HG03520 (cell line): Measurements from ENCODE around the gene PPARA.

Source experiments
- ATAC-seq: cut with Tn5 transposase; IDR thresholded peaks from one replicate; pipeline ENCODE4 v1.9.1; 2021; ENCODE audit warnings: mild to moderate bottlenecking, moderate library complexity; ENCODE audit not compliant: unreplicated experiment

The PPARA gene

GRCh38 chr22:46142548-46143490 lies 7.5 kb upstream of the PPARA start:
- no peak for ATAC-seq

- no peak for ATAC-seq
Observed at GRCh38 chr22:46143491-46144147, 6.7 kb upstream of the PPARA start.

- no peak for ATAC-seq
Observed at GRCh38 chr22:46145361-46145851, 4.9 kb upstream of the PPARA start.

- no peak for ATAC-seq
Observed at GRCh38 chr22:46145896-46146295, 4.4 kb upstream of the PPARA start.

GRCh38 chr22:46146329-46146728 lies 4.0 kb upstream of the PPARA start:
- ATAC-seq, result no peak

GRCh38 chr22:46147061-46147460 lies 3.3 kb upstream of the PPARA start:
- no peak for ATAC-seq

GRCh38 chr22:46147471-46148267 lies 2.7 kb upstream of the PPARA start:
- no peak for ATAC-seq

- ATAC-seq, result no peak
Observed at GRCh38 chr22:46148336-46148735, 2.0 kb upstream of the PPARA start.

GRCh38 chr22:46148816-46149511 lies 1.4 kb upstream of the PPARA start:
- ATAC-seq, result no peak

GRCh38 chr22:46149512-46150033 lies 753 bp upstream of the PPARA start:
- no peak for ATAC-seq

- ATAC-seq, result peak; percentile 20
Observed at GRCh38 chr22:46150655-46151477, 540 bp downstream of the PPARA start.

GRCh38 chr22:46153930-46154329 lies 3.6 kb downstream of the PPARA start:
- ATAC-seq, result no peak

- no peak for ATAC-seq
Observed at GRCh38 chr22:46156031-46156430, 5.7 kb downstream of the PPARA start.

- ATAC-seq, result no peak
Observed at GRCh38 chr22:46158283-46158682, 8.0 kb downstream of the PPARA start.

- no peak for ATAC-seq
Observed at GRCh38 chr22:46159212-46159611, 8.9 kb downstream of the PPARA start.

GRCh38 chr22:46159777-46160176 lies 9.5 kb downstream of the PPARA start:
- no peak for ATAC-seq

GRCh38 chr22:46162285-46162684 lies 12.0 kb downstream of the PPARA start:
- no peak for ATAC-seq

- no peak for ATAC-seq
Observed at GRCh38 chr22:46162771-46163556, 12.6 kb downstream of the PPARA start.

- no peak for ATAC-seq
Observed at GRCh38 chr22:46163557-46163888, 13.2 kb downstream of the PPARA start.
